ENCODE results near the gene CEL.
A peak's percentile ranks its signal among the peaks of the same experiment; 100 is the strongest.
"Not testable (repeated sequence)": the region's sequence is repeated elsewhere in the genome, so short reads cannot be mapped to it uniquely, and the experiment has no call there.

The CEL gene

GRCh38 chr9:133061764-133062145, at the start of gene CEL:
TSS of gene CEL (plus strand) at chr9:133061981. CDS start at chr9:133062003, 22 bp downstream.
- not testable (repeated sequence) for DNase-seq (ENCODE audit: low spot score)

- no peak for DNase-seq (ENCODE audit: low spot score)
Observed at GRCh38 chr9:133014696-133015095, 47.1 kb upstream of the CEL start.

- DNase-seq (ENCODE audit: low spot score), result no peak
Observed at GRCh38 chr9:133023117-133023890, 38.5 kb upstream of the CEL start.

GRCh38 chr9:133026426-133026825, 35.4 kb upstream of the CEL start:
- no peak for DNase-seq (ENCODE audit: low spot score)

- no peak for DNase-seq (ENCODE audit: low spot score)
Observed at GRCh38 chr9:133027134-133027533, 34.6 kb upstream of the CEL start.

- no peak for DNase-seq (ENCODE audit: low spot score)
Observed at GRCh38 chr9:133028221-133028620, 33.6 kb upstream of the CEL start.

- no peak for DNase-seq (ENCODE audit: low spot score)
Observed at GRCh38 chr9:133029994-133030316, 31.8 kb upstream of the CEL start.

DNA sequence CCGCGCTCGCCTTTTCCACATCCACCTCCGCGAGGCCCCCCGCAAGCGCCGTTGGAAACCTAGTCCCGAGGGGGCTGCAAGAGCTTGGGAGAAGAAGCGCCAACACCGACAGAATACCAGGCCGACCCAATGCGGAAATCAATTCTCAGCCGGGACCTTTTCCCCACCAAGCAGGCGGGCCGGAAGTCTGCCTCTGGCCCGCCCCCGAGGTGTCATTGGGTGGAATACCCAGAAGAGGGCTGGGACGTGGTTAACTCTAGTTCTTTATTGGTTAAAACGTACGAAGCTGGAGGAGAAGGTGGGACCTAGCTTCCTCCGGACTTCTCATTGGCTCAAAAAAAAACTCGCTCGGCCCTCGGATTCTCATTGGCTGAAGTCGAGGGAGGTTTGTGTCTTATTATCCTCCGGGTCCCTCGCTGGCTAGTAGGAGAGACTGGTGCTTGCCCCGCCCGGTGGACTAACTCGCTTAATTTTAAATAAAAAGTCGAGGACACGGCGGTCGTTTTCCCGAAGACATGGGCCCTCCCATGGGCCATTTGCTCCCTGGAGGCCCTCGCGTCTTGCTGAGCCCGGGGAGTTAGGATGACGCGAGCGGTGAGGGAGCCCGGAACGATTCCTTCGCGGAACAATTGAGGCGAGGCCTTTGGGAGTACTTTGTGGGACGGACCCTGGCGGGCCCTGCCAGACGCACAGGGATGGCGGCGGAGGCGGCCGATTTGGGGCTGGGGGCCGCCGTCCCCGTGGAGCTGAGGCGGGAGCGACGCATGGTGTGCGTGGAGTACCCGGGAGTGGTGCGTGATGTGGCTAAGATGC, 31.3 kb upstream of the CEL start, which contains the start of gene GTF3C5:
GTF3C5 (plus strand) TSS at position 681 of the 813 bp plus-strand sequence; CDS start at position 696, 15 bp downstream.
- DNase-seq (ENCODE audit: low spot score), result peak; percentile 98

DNA sequence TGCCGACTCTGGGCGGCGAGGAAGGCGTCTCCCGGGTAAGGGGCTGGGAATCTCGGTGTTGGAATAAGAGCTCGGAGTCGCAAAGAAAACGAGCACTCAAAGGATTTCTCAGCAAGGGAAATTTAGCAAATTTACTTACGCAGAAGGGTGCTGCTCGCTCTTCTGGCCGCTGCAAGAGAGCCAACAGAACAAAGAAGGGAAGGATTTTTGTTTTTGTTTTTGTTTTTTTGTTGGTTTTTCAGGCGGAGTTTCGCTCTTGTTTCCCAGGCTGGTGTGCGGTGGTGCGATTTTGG, 30.7 kb upstream of the CEL start:
- DNase-seq (ENCODE audit: low spot score), result no peak

DNA sequence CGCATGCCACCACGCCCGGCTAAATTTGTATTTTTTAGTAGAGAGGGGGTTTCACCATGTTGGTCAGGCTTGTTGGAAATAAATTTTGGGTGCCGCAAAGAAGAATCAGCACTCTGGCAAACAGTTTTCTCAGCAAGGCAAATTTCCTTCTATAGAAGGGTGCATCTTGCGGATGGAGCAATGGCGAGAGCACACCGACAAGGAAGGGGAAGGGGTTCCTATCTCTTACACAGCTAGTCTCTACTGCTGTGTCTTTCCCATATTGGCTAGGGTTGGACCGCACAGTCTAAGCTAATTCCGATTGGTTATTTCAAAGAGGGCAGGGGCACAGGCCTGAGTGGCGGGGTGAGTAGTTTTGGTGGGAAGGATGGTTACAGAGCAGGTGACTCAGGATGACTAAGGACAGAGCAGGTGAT, 30.3 kb upstream of the CEL start:
- no peak for DNase-seq (ENCODE audit: low spot score)

- DNase-seq (ENCODE audit: low spot score), result no peak
Observed at GRCh38 chr9:133032171-133032570, 29.6 kb upstream of the CEL start.

DNA sequence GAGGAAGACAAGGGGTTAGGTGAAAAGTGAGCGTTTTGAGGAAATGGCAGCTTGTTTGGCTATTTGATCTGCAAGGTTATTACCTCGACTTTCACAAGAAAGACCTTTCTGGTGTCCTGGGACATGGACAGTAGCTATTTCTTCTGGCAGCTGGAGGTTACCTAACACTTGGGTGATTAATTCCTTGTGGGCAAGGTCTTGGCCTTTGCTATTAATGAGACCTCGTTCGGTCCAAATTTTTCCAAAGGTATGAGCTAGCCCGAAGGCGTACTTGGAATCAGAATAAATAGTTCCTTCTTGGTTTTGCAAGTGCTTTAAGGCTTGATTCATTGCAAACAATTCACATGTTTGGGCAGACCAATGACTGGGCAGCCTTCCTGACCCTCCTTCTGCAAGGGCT, 26.1 kb upstream of the CEL start:
- no peak for DNase-seq (ENCODE audit: low spot score)

DNA sequence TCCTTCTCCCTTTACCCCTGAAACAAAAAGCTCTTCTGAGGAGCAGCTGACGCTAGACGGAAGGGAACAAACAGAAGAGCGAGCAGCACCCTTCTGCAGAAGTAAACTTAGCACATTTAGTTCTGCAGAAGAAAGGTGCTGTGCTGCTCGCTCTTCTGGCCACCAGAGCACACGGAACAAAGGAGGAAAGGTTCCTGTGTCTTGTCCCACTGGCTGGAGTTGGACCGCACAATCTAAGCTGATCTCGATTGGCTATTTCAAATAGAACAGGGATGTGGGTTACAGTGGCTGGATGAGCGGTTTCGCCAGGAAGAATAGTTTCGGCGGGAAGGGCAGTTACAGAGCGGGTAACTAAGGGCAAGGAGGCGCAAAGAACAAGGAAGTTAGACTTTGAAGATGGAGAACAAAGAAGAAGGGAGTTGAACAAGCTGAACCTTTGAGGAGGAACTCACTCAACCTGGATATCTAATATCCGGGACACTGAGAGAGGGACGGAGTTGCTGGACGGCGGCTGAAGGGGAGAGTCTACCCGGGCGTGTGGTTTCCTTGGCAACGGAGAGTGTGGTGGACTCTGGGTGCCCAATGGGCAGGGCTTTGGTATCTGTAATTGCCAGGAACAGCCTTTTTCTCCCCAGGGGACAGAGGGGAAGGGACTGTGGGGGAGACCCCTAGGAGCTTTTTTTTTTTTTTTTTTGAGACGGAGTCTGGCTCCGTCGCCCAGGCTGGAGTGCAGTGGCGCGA, 23.8 kb upstream of the CEL start:
- no peak for DNase-seq (ENCODE audit: low spot score)

DNA sequence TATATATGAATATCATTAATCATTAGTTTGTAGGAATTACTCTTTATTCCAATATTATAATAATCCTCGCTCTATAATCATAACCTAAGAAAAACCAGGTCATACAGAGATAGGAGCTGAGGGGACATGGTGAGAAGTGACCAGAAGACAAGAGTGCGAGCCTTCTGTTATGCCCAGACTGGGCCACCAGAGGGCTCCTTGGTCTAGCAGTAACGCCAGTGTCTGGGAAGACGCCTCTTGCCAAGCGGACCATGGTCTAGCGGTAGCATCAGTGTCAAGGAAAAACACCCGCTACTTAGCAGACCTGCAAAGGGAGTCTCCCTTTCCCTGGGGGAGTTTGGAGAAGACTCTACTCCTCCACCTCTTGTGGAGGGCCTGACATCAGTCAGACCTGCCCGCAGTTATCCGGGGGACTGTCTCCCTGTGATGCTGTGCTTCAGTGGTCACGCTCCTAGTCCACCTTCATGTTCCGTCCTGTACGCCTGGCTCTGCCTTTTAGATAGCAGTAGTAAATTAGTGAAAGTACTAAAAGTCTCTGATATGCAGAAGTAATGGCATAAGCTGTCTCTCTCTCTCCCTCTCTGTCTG, 20.8 kb upstream of the CEL start:
- not testable (repeated sequence) for DNase-seq (ENCODE audit: low spot score)

DNA sequence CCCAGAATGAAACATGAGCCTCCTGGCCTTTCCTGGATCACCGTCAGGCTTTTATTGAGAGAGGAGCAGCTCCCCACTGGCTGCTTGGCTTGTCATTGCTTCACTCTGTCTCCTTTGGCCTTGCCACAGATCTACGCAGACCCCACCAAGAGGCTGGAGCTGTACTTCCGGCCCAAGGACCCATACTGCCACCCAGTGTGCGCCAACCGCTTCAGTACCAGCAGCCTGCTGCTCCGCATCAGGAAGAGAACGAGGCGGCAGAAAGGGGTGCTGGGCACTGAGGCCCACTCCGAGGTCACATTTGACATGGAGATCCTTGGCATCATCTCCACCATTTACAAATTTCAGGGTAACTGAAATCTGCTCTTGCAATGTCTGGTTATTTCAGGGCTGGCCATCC, 19.8 kb upstream of the CEL start:
- DNase-seq (ENCODE audit: low spot score), result no peak

DNA sequence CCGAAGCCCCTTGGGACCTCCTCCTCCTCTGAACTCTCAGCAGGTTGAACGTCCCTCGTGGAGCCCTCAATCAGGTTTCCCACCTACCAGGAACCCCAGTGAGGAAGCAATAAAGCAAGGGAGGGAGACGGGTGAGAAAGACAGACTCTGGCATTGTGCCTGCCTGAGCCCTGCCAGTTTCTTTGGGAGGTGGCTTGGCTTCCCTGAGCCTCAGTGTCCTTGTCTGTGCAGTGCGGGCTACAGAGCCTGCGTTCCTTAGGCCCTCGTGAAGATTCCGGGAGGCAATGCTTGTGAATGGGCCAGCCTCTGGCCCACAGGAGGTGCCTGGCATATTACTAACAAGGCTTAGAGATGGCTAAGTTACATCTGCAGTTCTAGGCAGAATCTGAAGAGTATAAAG, 19.1 kb upstream of the CEL start:
- DNase-seq (ENCODE audit: low spot score), result no peak

- no peak for DNase-seq (ENCODE audit: low spot score)
Observed at GRCh38 chr9:133043449-133044035, 18.2 kb upstream of the CEL start.

GRCh38 chr9:133044125-133044524, 17.7 kb upstream of the CEL start:
- DNase-seq (ENCODE audit: low spot score), result no peak

GRCh38 chr9:133044661-133045060, 17.1 kb upstream of the CEL start:
- no peak for DNase-seq (ENCODE audit: low spot score)

GRCh38 chr9:133045132-133045531, 16.6 kb upstream of the CEL start:
- no peak for DNase-seq (ENCODE audit: low spot score)

- DNase-seq (ENCODE audit: low spot score), result no peak
Observed at GRCh38 chr9:133046196-133046899, 15.4 kb upstream of the CEL start.

GRCh38 chr9:133046900-133047295, 14.9 kb upstream of the CEL start:
- DNase-seq (ENCODE audit: low spot score), result no peak

All from HuH-7.5 (cell line).